DLD1 (cell line): ENCODE data around the gene RBPJL.

Experiments used
- in situ Hi-C: cut with HindIII; loops from 2 replicates; pipeline ENCODE4 v1.10.0; 2017; ENCODE audit warnings: low sequenced_read_pairs

The RBPJL gene

GRCh38 chr20:45292343-45292742, 14.3 kb upstream of the RBPJL start:
- in situ Hi-C loops: loop anchor here (25.0 kb wide), 1 partner anchor 105 kb away; no protein-coding TSS in a partner anchor

GRCh38 chr20:45293041-45294002, 13.3 kb upstream of the RBPJL start:
- in situ Hi-C loops: loop anchor here (25.0 kb wide), 1 partner anchor 106 kb away; no protein-coding TSS in a partner anchor

- in situ Hi-C loops: loop anchor here (25.0 kb wide), 1 partner anchor 107 kb away; no protein-coding TSS in a partner anchor
These were observed 12.7 kb upstream of the RBPJL start for GRCh38 chr20:45294003-45294368.

- in situ Hi-C loops: loop anchor here (25.0 kb wide), 1 partner anchor 107 kb away; no protein-coding TSS in a partner anchor
These were observed 12.0 kb upstream of the RBPJL start for GRCh38 chr20:45294659-45295058.

- in situ Hi-C loops: loop anchor here (25.0 kb wide), 1 partner anchor 111 kb away; no protein-coding TSS in a partner anchor
These were observed 8.7 kb upstream of the RBPJL start for GRCh38 chr20:45297786-45298497.

GRCh38 chr20:45299786-45300185, 6.9 kb upstream of the RBPJL start:
- in situ Hi-C loops: loop anchor here (25.0 kb wide), 1 partner anchor 112 kb away; no protein-coding TSS in a partner anchor

- in situ Hi-C loops: no loop called here
These were observed 5.7 kb upstream of the RBPJL start for GRCh38 chr20:45300961-45301360.

- in situ Hi-C loops: no loop called here
These were observed 4.8 kb upstream of the RBPJL start for GRCh38 chr20:45301824-45302271.

- in situ Hi-C loops: no loop called here
These were observed 2.8 kb upstream of the RBPJL start for GRCh38 chr20:45303586-45304463.

- in situ Hi-C loops: no loop called here
These were observed 2.1 kb upstream of the RBPJL start for GRCh38 chr20:45304464-45304999.

GRCh38 chr20:45305262-45305661, 1.4 kb upstream of the RBPJL start:
- in situ Hi-C loops: no loop called here

- in situ Hi-C loops: no loop called here
These were observed 518 bp downstream of the RBPJL start for GRCh38 chr20:45307076-45307640.

GRCh38 chr20:45308117-45308778, 1.6 kb downstream of the RBPJL start, which contains the start of gene MATN4:
Gene MATN4, minus strand, starts transcription at chr20:45308299. Its CDS starts 2,717 bp downstream, at chr20:45305582.
- in situ Hi-C loops: no loop called here

- in situ Hi-C loops: no loop called here
These were observed 2.4 kb downstream of the RBPJL start for GRCh38 chr20:45309075-45309474.

GRCh38 chr20:45311589-45312211, 5.1 kb downstream of the RBPJL start:
- in situ Hi-C loops: loop anchor here (10.0 kb wide), 1 partner anchor 183 kb away; no protein-coding TSS in a partner anchor

- in situ Hi-C loops: loop anchor here (10.0 kb wide), 1 partner anchor 183 kb away; no protein-coding TSS in a partner anchor
These were observed 5.6 kb downstream of the RBPJL start for GRCh38 chr20:45312241-45312640.

- in situ Hi-C loops: loop anchor here (10.0 kb wide), 1 partner anchor 182 kb away; no protein-coding TSS in a partner anchor
These were observed 6.5 kb downstream of the RBPJL start for GRCh38 chr20:45313065-45313695.

GRCh38 chr20:45313943-45314342, 7.3 kb downstream of the RBPJL start:
- in situ Hi-C loops: loop anchor here (10.0 kb wide), 1 partner anchor 181 kb away; no protein-coding TSS in a partner anchor
